ENCODE data around the gene ARRDC5.

- TF ChIP-seq REST (IDR thresholded peaks at IDR 0.05; ENCODE audit: borderline replicate concordance in 1 of 2, low read depth in 1 of 2, low read length in 2 of 2) (no peak), ZNF431 (CRISPR knock-in tag; IDR thresholded peaks at IDR 0.05; ENCODE audit: borderline replicate concordance, low read depth) (no peak), CREB1 (IDR thresholded peaks at IDR 0.05) (no peak), CREB1 (CRISPR knock-in tag; IDR thresholded peaks at IDR 0.05) (no peak), HMGA1 (CRISPR knock-in tag; conservative IDR thresholded peaks at IDR 0.05) (no peak)
These were observed 6.1 kb upstream of the ARRDC5 start for GRCh38 chr19:4908781-4909155.
